OCI-LY1 (cell line): ENCODE results near the gene AGBL1.

Experiments
- H2AFZ ChIP-seq: fragments of 200-600 bp; sonication (generic), shearing (Covaris generic); 2 replicates; pipeline ENCODE4 v1.6.0; 2014; ENCODE audit warnings: antibody characterized with exemption, mild to moderate bottlenecking, low read length
- H3F3A ChIP-seq: fragments of 200-600 bp; sonication (generic), shearing (Covaris generic); 2 replicates; pipeline ENCODE4 v1.6.0; 2014; ENCODE audit warnings: mild to moderate bottlenecking, antibody characterized with exemption, low read length, moderate library complexity; ENCODE audit not compliant: insufficient read depth
- H3K27ac ChIP-seq: fragments of 200-600 bp; sonication (generic); 2 replicates; pipeline ENCODE4 v1.5.1; 2014; ENCODE audit warnings: low read length, mixed run types, mild to moderate bottlenecking, low read depth; ENCODE audit not compliant: poor library complexity, severe bottlenecking
- H3K27me3 ChIP-seq: fragments of 200-600 bp; sonication (generic); 2 replicates; pipeline ENCODE4 v1.6.0; 2014; ENCODE audit warnings: antibody characterized with exemption, mild to moderate bottlenecking, low read length, moderate library complexity; ENCODE audit not compliant: insufficient read depth
- H3K36me3 ChIP-seq: fragments of 200-600 bp; sonication (generic); 2 replicates; pipeline ENCODE4 v1.6.1; 2014; ENCODE audit warnings: mild to moderate bottlenecking, antibody characterized with exemption, low read length, moderate library complexity, mixed read lengths; ENCODE audit not compliant: insufficient read depth
- H3K4me1 ChIP-seq: fragments of 200-600 bp; sonication (generic); 2 replicates; pipeline ENCODE4 v1.5.1; 2014; ENCODE audit warnings: mild to moderate bottlenecking, low read length, moderate library complexity; ENCODE audit not compliant: insufficient read depth, severe bottlenecking
- H3K4me2 ChIP-seq: fragments of 200-600 bp; sonication (generic), shearing (Covaris generic); 2 replicates; pipeline ENCODE4 v1.6.1; 2014; ENCODE audit warnings: low read length
- H3K4me3 ChIP-seq: fragments of 200-600 bp; sonication (generic); 2 replicates; pipeline ENCODE4 v1.5.1; 2014; ENCODE audit warnings: low read length, low read depth, mild to moderate bottlenecking, mixed read lengths; ENCODE audit not compliant: poor library complexity, severe bottlenecking
- H3K79me2 ChIP-seq: fragments of 200-600 bp; shearing (Covaris generic); 2 replicates; pipeline ENCODE4 v1.6.1; 2016; ENCODE audit warnings: mixed run types, low read length, mixed read lengths; ENCODE audit not compliant: insufficient read depth
- H3K9ac ChIP-seq: fragments of 200-600 bp; sonication (generic), shearing (Covaris generic); 2 replicates; pipeline ENCODE4 v1.6.1; 2014; ENCODE audit warnings: mild to moderate bottlenecking, low read length, mixed read lengths
- H3K9me2 ChIP-seq: fragments of 200-600 bp; sonication (generic), shearing (Covaris generic); 2 replicates; pipeline ENCODE4 v1.6.1; 2014; ENCODE audit warnings: low read depth, mild to moderate bottlenecking, low read length, mixed read lengths
- H3K9me3 ChIP-seq: fragments of 200-600 bp; shearing (Covaris generic); 2 replicates; pipeline ENCODE4 v1.6.1; 2014; ENCODE audit warnings: low read length, mixed read lengths
- H4K20me1 ChIP-seq: fragments of 200-600 bp; sonication (generic), shearing (Covaris generic); 2 replicates; pipeline ENCODE4 v1.6.0; 2016; ENCODE audit warnings: mild to moderate bottlenecking, low read length; ENCODE audit not compliant: insufficient read depth
- EZH2 ChIP-seq: fragments of 200-600 bp; sonication (generic), shearing (Covaris generic); IDR thresholded peaks from 2 replicates; pipeline ENCODE4 v1.8.0; 2017; ENCODE audit warnings: borderline replicate concordance, mixed run types, mild to moderate bottlenecking, antibody characterized with exemption, low read length, moderate library complexity, mixed read lengths
- TF ChIP-seq, protein P1 (sequence below): fragments of 200-600 bp; sonication (generic), shearing (Covaris generic); IDR thresholded peaks from 2 replicates; pipeline ENCODE4 v1.5.1; 2017; ENCODE audit warnings: mild to moderate bottlenecking, antibody characterized with exemption, low read length, moderate library complexity, mixed read lengths

The AGBL1 gene

DNA sequence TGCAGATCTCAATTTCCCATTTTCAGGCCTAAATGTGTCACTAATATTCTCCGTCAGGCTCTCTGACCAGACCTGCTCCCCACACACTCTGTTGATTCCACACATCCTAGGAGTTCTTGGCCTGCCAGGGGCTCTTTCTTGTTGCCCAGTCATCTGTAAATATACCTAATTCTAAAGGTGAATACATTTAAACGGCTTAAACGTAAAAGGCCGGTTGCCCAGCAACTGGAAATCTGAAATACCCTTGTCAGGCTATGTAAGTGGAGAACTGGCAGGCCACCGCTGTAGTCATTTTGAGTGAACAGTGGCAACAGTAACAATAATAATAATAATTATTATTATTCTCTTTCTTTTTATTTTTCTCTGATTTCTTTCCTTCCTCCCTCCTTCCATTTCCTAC, 302.7 kb downstream of the AGBL1 start:
- H3K4me3 ChIP-seq: no peak overlapping the region
- no peaks in the 10 kb centered on the region for H3K9me2 ChIP-seq
- H4K20me1 ChIP-seq: no peaks in the 10 kb centered on the region
- no peaks in the 10 kb centered on the region for H3K79me2 ChIP-seq
- H3K9me3 ChIP-seq: no peaks in the 10 kb centered on the region
- H3K9ac ChIP-seq: no peak overlapping the region
- no peaks in the 10 kb centered on the region for H3K36me3 ChIP-seq
- H3K4me2 ChIP-seq: no peak overlapping the region
- no peaks in the 10 kb centered on the region for H3K27me3 ChIP-seq
- H3F3A ChIP-seq: no peaks in the 10 kb centered on the region
- no peak overlapping the region for H3K27ac ChIP-seq
- TF ChIP-seq EZH2: no peak
- TF ChIP-seq, protein P1, sequence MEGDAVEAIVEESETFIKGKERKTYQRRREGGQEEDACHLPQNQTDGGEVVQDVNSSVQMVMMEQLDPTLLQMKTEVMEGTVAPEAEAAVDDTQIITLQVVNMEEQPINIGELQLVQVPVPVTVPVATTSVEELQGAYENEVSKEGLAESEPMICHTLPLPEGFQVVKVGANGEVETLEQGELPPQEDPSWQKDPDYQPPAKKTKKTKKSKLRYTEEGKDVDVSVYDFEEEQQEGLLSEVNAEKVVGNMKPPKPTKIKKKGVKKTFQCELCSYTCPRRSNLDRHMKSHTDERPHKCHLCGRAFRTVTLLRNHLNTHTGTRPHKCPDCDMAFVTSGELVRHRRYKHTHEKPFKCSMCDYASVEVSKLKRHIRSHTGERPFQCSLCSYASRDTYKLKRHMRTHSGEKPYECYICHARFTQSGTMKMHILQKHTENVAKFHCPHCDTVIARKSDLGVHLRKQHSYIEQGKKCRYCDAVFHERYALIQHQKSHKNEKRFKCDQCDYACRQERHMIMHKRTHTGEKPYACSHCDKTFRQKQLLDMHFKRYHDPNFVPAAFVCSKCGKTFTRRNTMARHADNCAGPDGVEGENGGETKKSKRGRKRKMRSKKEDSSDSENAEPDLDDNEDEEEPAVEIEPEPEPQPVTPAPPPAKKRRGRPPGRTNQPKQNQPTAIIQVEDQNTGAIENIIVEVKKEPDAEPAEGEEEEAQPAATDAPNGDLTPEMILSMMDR: no peak
- H2AFZ ChIP-seq: no peak overlapping the region
- H3K4me1 ChIP-seq: no peaks in the 10 kb centered on the region

DNA sequence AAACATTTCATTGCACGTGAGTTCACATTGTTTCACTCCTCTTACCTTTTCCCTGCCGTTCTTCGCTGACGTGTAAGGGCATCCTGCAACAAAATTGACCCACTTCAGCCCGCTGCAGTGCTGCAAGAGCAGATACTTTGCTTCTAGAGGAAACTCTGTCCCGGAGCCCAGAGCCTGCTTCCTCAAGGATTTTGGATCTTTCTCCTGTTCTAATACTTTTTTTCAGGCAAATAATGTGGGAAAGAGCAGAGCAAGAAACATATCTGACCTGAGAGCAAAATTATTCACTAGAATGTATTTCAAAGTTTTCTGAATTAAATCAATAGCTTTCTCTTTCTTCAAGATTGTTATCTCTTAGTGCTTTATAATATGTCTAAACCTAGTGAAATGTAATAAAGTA, 303.9 kb downstream of the AGBL1 start:
- no peaks in the 10 kb centered on the region for H3K9me2 ChIP-seq
- H2AFZ ChIP-seq: no peak overlapping the region
- H3K79me2 ChIP-seq: no peaks in the 10 kb centered on the region
- no peak overlapping the region for H3K9ac ChIP-seq
- no peaks in the 10 kb centered on the region for H3K36me3 ChIP-seq
- H3K9me3 ChIP-seq: no peaks in the 10 kb centered on the region
- TF ChIP-seq, protein P1: no peak
- no peak for TF ChIP-seq EZH2
- no peak overlapping the region for H3K4me2 ChIP-seq
- H3F3A ChIP-seq: no peaks in the 10 kb centered on the region
- no peaks in the 10 kb centered on the region for H3K4me1 ChIP-seq
- H3K27ac ChIP-seq: no peak overlapping the region
- H4K20me1 ChIP-seq: no peaks in the 10 kb centered on the region
- H3K27me3 ChIP-seq: no peaks in the 10 kb centered on the region
- H3K4me3 ChIP-seq: no peak overlapping the region

DNA sequence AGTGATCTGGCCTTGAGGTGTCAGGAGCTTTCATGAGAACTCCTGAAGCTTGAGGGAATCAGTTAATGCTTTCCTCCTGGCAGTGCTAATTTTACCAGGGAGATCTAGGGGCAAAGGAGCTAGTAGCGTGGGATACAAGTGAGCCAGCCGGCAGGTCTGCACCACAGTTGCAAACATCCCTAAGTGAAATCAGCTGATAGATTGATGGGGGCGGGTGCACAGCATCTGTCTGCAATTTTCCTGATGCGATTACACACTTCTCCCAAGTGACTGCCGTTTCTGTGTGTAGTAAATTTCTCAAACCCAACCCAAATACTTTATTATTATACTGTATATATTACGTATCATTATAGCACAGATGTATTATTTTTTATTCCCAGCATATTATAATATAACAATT, 304.5 kb downstream of the AGBL1 start:
- no peak overlapping the region for H2AFZ ChIP-seq

More for the DNA sequence above, 304.5 kb downstream of the AGBL1 start:
- no peak overlapping the region for H3K9ac ChIP-seq
- H4K20me1 ChIP-seq: no peaks in the 10 kb centered on the region
- TF ChIP-seq EZH2: no peak
- TF ChIP-seq, protein P1: no peak
- no peaks in the 10 kb centered on the region for H3K27me3 ChIP-seq
- H3K9me2 ChIP-seq: no peaks in the 10 kb centered on the region
- H3K4me3 ChIP-seq: no peak overlapping the region
- no peaks in the 10 kb centered on the region for H3K4me1 ChIP-seq
- H3K4me2 ChIP-seq: no peak overlapping the region
- no peaks in the 10 kb centered on the region for H3K79me2 ChIP-seq
- H3K9me3 ChIP-seq: no peaks in the 10 kb centered on the region
- no peaks in the 10 kb centered on the region for H3K36me3 ChIP-seq
- no peaks in the 10 kb centered on the region for H3F3A ChIP-seq
- no peak overlapping the region for H3K27ac ChIP-seq
